ENCODE measurements around the gene SLC51A. TPM values are rescaled to one million over a fixed set of nuclear protein-coding genes. Genes with fewer than 3 reads are reported as not detected.
"Not testable (repeated sequence)": the region's sequence is repeated elsewhere in the genome, so short reads cannot be mapped to it uniquely, and the experiment has no call there.

The SLC51A gene
- total and polyA plus RNA-seq, 2 donors (not counting 3 experiments of a cell fraction or from before 2014, with no cell fraction given), result not detected

DNA sequence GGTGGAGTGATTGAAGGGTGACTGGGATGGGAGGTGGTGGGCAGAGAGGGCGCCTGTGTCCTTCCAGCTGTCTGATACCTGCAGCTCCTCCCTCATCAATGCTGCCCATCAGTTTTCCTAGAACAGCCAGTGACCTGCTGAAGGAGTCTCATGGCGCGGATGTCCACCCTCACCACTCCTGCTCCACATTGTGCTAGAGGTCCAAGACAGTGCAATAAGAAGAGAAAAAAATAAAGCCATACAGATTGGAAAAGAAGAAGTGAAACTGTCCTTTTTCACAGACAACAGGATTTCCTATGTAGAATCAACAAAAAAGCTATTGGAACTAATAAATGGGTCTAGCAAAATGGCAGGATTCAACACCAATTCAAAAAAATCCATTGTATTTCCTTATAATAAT, 12.5 kb upstream of the SLC51A start:
- Histone ChIP-seq H2AFZ (ENCODE audit: low read depth, low read length) (no peak overlapping the region), H3K9me3 (replicated peaks; ENCODE audit: control insufficient read depth, insufficient read depth, low read length) (no peaks in the 10 kb centered on the region), H3K9ac (replicated peaks; ENCODE audit: extremely low read depth, insufficient read depth, low read length) (no peak overlapping the region), H3K4me3 (replicated peaks in 1 of 3; ENCODE audit: insufficient read depth in 1 of 3, low read depth in 1 of 3, low read length in 3 of 3) (no peak overlapping the region), H3K4me2 (ENCODE audit: insufficient read depth, low read length) (no peak overlapping the region), H3K27ac (ENCODE audit: insufficient read depth, low read depth, low read length) (no peak overlapping the region), H3K27me3 (ENCODE audit: control insufficient read depth in 2 of 2, insufficient read depth in 2 of 2, low read length in 2 of 2) (peaks cover 2 to 4% of the 10 kb centered on the region in 2 experiments), H3K4me1 (ENCODE audit: control insufficient read depth, extremely low read depth, insufficient read depth, low read length) (no peaks in the 10 kb centered on the region), H3K79me2 (ENCODE audit: control insufficient read depth, insufficient read depth, low read length) (no peaks in the 10 kb centered on the region), H3K36me3 (ENCODE audit: control insufficient read depth in 2 of 2, extremely low read depth in 1 of 2, insufficient read depth in 2 of 2, low read length in 2 of 2) (no peaks in the 10 kb centered on the region), H3K9me1 (replicated peaks; ENCODE audit: control insufficient read depth, extremely low read depth, insufficient read depth, low read length) (no peaks in the 10 kb centered on the region), H4K20me1 (replicated peaks; ENCODE audit: control insufficient read depth, extremely low read depth, insufficient read depth, low read length) (no peaks in the 10 kb centered on the region)
- ChIA-PET CTCF (no interaction called here), POLR2A (no interaction called here)
- intact Hi-C loops (cut with micrococcal nuclease), result no loop called here
- no TSS peak for BruUV-seq (replicated peaks)
- DNase-seq (ENCODE audit: low read depth, low spot score), result no peak
- dilution Hi-C loops (cut with MboI; ENCODE audit: extremely low pct_ligation_motif_present, low sequenced_read_pairs), result no loop called here
- no peak for TF ChIP-seq POLR2AphosphoS5 (IDR thresholded peaks at IDR 0.05; ENCODE audit: insufficient read depth, low read depth, low read length)
- no peak for TF ChIP-seq GATA2 (IDR thresholded peaks at IDR 0.05; ENCODE audit: insufficient read depth, insufficient read length, low read depth, low read length)
- TF ChIP-seq FOS (IDR thresholded peaks at IDR 0.05; ENCODE audit: borderline replicate concordance, insufficient read depth, low read length), result no peak
- no peak for TF ChIP-seq EZH2 (IDR thresholded peaks at IDR 0.05; ENCODE audit: borderline replicate concordance, low read depth, low read length, severe bottlenecking)
- no peak for TF ChIP-seq CTCF (IDR thresholded peaks at IDR 0.05; ENCODE audit: extremely low read depth in 1 of 2, insufficient read depth in 1 of 2, low read depth in 1 of 2, low read length in 2 of 2)
- no peak for TF ChIP-seq POLR2A (IDR thresholded peaks at IDR 0.05; ENCODE audit: low read depth, low read length)
- TF ChIP-seq, protein P1, sequence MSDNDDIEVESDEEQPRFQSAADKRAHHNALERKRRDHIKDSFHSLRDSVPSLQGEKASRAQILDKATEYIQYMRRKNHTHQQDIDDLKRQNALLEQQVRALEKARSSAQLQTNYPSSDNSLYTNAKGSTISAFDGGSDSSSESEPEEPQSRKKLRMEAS (IDR thresholded peaks at IDR 0.05; ENCODE audit: insufficient read depth, insufficient read length), result no peak
- TF ChIP-seq JUN (IDR thresholded peaks at IDR 0.05; ENCODE audit: borderline replicate concordance, insufficient read depth, insufficient read length, low read depth), result no peak
- no peak for TF ChIP-seq MYC (IDR thresholded peaks at IDR 0.05; ENCODE audit: low read depth, low read length)
- no peak for FAIRE-seq

- H3K27ac ChIP-seq (ENCODE audit: insufficient read depth, low read depth, low read length); H3K36me3 ChIP-seq (ENCODE audit: control insufficient read depth in 2 of 2, extremely low read depth in 1 of 2, insufficient read depth in 2 of 2, low read length in 2 of 2); POLR2A ChIA-PET; H3K79me2 ChIP-seq (ENCODE audit: control insufficient read depth, insufficient read depth, low read length); dilution Hi-C loops (cut with MboI; ENCODE audit: extremely low pct_ligation_motif_present, low sequenced_read_pairs); H4K20me1 ChIP-seq (replicated peaks; ENCODE audit: control insufficient read depth, extremely low read depth, insufficient read depth, low read length); H2AFZ ChIP-seq (ENCODE audit: low read depth, low read length); H3K9me1 ChIP-seq (replicated peaks; ENCODE audit: control insufficient read depth, extremely low read depth, insufficient read depth, low read length); H3K9ac ChIP-seq (replicated peaks; ENCODE audit: extremely low read depth, insufficient read depth, low read length); intact Hi-C loops (cut with micrococcal nuclease); H3K9me3 ChIP-seq (replicated peaks; ENCODE audit: control insufficient read depth, insufficient read depth, low read length); H3K4me1 ChIP-seq (ENCODE audit: control insufficient read depth, extremely low read depth, insufficient read depth, low read length); H3K4me2 ChIP-seq (ENCODE audit: insufficient read depth, low read length); BruUV-seq (replicated peaks); H3K27me3 ChIP-seq (ENCODE audit: control insufficient read depth in 2 of 2, insufficient read depth in 2 of 2, low read length in 2 of 2); DNase-seq (ENCODE audit: low read depth, low spot score); H3K4me3 ChIP-seq (replicated peaks in 1 of 3; ENCODE audit: insufficient read depth in 1 of 3, low read depth in 1 of 3, low read length in 3 of 3): not testable (repeated sequence)
- FAIRE-seq, result peak; percentile 15
- CTCF ChIA-PET, result interaction anchor here (0.9 kb wide), 1 partner anchor 134 kb away, joined by 3 read pairs; no protein-coding TSS in a partner anchor
Measured at GRCh38 chr3:196205442-196206205, 10.7 kb upstream of the SLC51A start.

All from endothelial cell of umbilical vein (primary cell).